Measurements from ENCODE around the gene PTPN4.
"Not testable (repeated sequence)": the region's sequence is repeated elsewhere in the genome, so short reads cannot be mapped to it uniquely, and the experiment has no call there.

Gene PTPN4

GRCh38 chr2:120016800-120017199, 257.1 kb downstream of the PTPN4 start:
- no peak for DNase-seq (ENCODE audit: low read depth)
- TF ChIP-seq CTCF (IDR thresholded peaks at IDR 0.05; ENCODE audit: insufficient read depth, low read depth, low read length, missing control alignments): no peak
- H3K4me3 ChIP-seq (ENCODE audit: low read depth, low read length): no peak overlapping the region

- DNase-seq (ENCODE audit: low read depth): no peak
- TF ChIP-seq CTCF (IDR thresholded peaks at IDR 0.05; ENCODE audit: insufficient read depth, low read depth, low read length, missing control alignments): no peak
- H3K4me3 ChIP-seq (ENCODE audit: low read depth, low read length): no peak overlapping the region
Measured at GRCh38 chr2:120017201-120017600, 257.5 kb downstream of the PTPN4 start.

GRCh38 chr2:120018549-120018948, 258.8 kb downstream of the PTPN4 start:
- TF ChIP-seq CTCF (IDR thresholded peaks at IDR 0.05; ENCODE audit: insufficient read depth, low read depth, low read length, missing control alignments): no peak
- no peak overlapping the region for H3K4me3 ChIP-seq (ENCODE audit: low read depth, low read length)
- DNase-seq (ENCODE audit: low read depth): no peak

GRCh38 chr2:120020554-120020953, 260.8 kb downstream of the PTPN4 start:
- H3K4me3 ChIP-seq (ENCODE audit: low read depth, low read length): no peak overlapping the region
- TF ChIP-seq CTCF (IDR thresholded peaks at IDR 0.05; ENCODE audit: insufficient read depth, low read depth, low read length, missing control alignments): no peak
- DNase-seq (ENCODE audit: low read depth): no peak

GRCh38 chr2:120022505-120022904, 262.8 kb downstream of the PTPN4 start:
- DNase-seq (ENCODE audit: low read depth); H3K4me3 ChIP-seq (ENCODE audit: low read depth, low read length): not testable (repeated sequence)

GRCh38 chr2:120026890-120027289, 267.2 kb downstream of the PTPN4 start:
- DNase-seq (ENCODE audit: low read depth): no peak
- no peak overlapping the region for H3K4me3 ChIP-seq (ENCODE audit: low read depth, low read length)
- no peak for TF ChIP-seq CTCF (IDR thresholded peaks at IDR 0.05; ENCODE audit: insufficient read depth, low read depth, low read length, missing control alignments)

- no peak for DNase-seq (ENCODE audit: low read depth)
- TF ChIP-seq CTCF (IDR thresholded peaks at IDR 0.05; ENCODE audit: insufficient read depth, low read depth, low read length, missing control alignments): no peak
- no peak overlapping the region for H3K4me3 ChIP-seq (ENCODE audit: low read depth, low read length)
Measured at GRCh38 chr2:120028795-120029194, 269.1 kb downstream of the PTPN4 start.

Data from GM12865 (cell line).